DOHH2 (cell line): ENCODE results near the gene ZNF385C.

Experiments used
- H3F3A ChIP-seq: fragments of 200-600 bp; sonication (generic), shearing (Covaris generic); 2 replicates; pipeline ENCODE4 v1.6.0; 2016; ENCODE audit warnings: antibody characterized with exemption, mild to moderate bottlenecking; ENCODE audit not compliant: control insufficient read depth, insufficient read depth
- H3K27ac ChIP-seq: fragments of 200-600 bp; sonication (generic); 2 replicates; pipeline ENCODE4 v1.5.1; 2014; ENCODE audit warnings: low read depth, mild to moderate bottlenecking, low read length, moderate library complexity
- H3K27me3 ChIP-seq: fragments of 200-600 bp; sonication (generic); 2 replicates; pipeline ENCODE4 v1.6.1; 2014; ENCODE audit warnings: mild to moderate bottlenecking, low read length, mixed read lengths; ENCODE audit not compliant: control insufficient read depth
- H3K36me3 ChIP-seq: fragments of 200-600 bp; sonication (generic); 2 replicates; pipeline ENCODE4 v1.6.1; 2014; ENCODE audit warnings: mild to moderate bottlenecking, low read length, moderate library complexity, mixed read lengths; ENCODE audit not compliant: control insufficient read depth
- H3K4me1 ChIP-seq: fragments of 200-600 bp; sonication (generic); 2 replicates; pipeline ENCODE4 v1.6.1; 2014; ENCODE audit warnings: mild to moderate bottlenecking, low read length, mixed read lengths; ENCODE audit not compliant: control insufficient read depth
- H3K4me2 ChIP-seq: fragments of 200-600 bp; sonication (generic); 2 replicates; pipeline ENCODE4 v1.6.0; 2014; ENCODE audit warnings: mild to moderate bottlenecking, low read length, moderate library complexity
- H3K4me3 ChIP-seq: fragments of 200-600 bp; sonication (generic); 2 replicates; pipeline ENCODE4 v1.5.1; 2014; ENCODE audit warnings: mild to moderate bottlenecking, low read length, mixed read lengths
- H3K79me2 ChIP-seq: fragments of 200-600 bp; sonication (generic); 2 replicates; pipeline ENCODE4 v1.6.1; 2014; ENCODE audit warnings: mild to moderate bottlenecking, low read length, mixed read lengths; ENCODE audit not compliant: control insufficient read depth
- H3K9me2 ChIP-seq: fragments of 200-600 bp; sonication (generic); replicated peaks from 2 replicates; pipeline ENCODE4 v1.6.1; 2014; ENCODE audit warnings: mild to moderate bottlenecking, low read length, mixed read lengths; ENCODE audit not compliant: control insufficient read depth
- H3K9me3 ChIP-seq: fragments of 200-600 bp; sonication (generic); 2 replicates; pipeline ENCODE4 v1.6.1; 2014; ENCODE audit warnings: antibody characterized with exemption, low read length, mixed read lengths; ENCODE audit not compliant: control insufficient read depth, insufficient read depth
- H4K20me1 ChIP-seq: fragments of 200-600 bp; sonication (generic); 2 replicates; pipeline ENCODE4 v1.6.0; 2014; ENCODE audit warnings: low read depth, mild to moderate bottlenecking, antibody characterized with exemption, low read length, moderate library complexity; ENCODE audit not compliant: control insufficient read depth, insufficient read depth
- CTCF ChIP-seq: fragments of 200-600 bp; sonication (generic); IDR thresholded peaks from one replicate; pipeline ENCODE4 v1.5.1; 2014; ENCODE audit warnings: antibody characterized with exemption, mild to moderate bottlenecking, low read depth, low read length; ENCODE audit not compliant: poor library complexity, severe bottlenecking
- EZH2phosphoT487 ChIP-seq: fragments of 200-600 bp; sonication (generic); IDR thresholded peaks from 2 replicates; pipeline ENCODE4 v1.6.1; 2017; ENCODE audit warnings: borderline replicate concordance, mild to moderate bottlenecking, antibody characterized with exemption, low read length, moderate library complexity, mixed read lengths

The ZNF385C gene

GRCh38 chr17:41989702-41990419 is 108.4 kb downstream of the ZNF385C start:
- Histone ChIP-seq H3K4me3 (no peak overlapping the region), H3K36me3 (peaks cover 93% of the 10 kb centered on the region), H3K9me3 (no peaks in the 10 kb centered on the region), H3K4me1 (peaks cover 12% of the 10 kb centered on the region), H3K79me2 (no peaks in the 10 kb centered on the region), H3K27ac (no peak overlapping the region), H3K27me3 (no peaks in the 10 kb centered on the region), H4K20me1 (no peaks in the 10 kb centered on the region; the same call in 1 of the 2 replicates), H3K4me2 (no peak overlapping the region), H3F3A (0 out of 2 replicates have a peak, but pooled peaks cover 3% of the 10 kb centered on the region), H3K9me2 (no peaks in the 10 kb centered on the region)
- TF ChIP-seq EZH2phosphoT487 (no peak), CTCF (no peak)

- no peaks in the 10 kb centered on the region for H4K20me1 ChIP-seq
- H3K27ac ChIP-seq: no peak overlapping the region
- no peak overlapping the region for H3K4me2 ChIP-seq
- H3K9me3 ChIP-seq: no peaks in the 10 kb centered on the region
- TF ChIP-seq EZH2phosphoT487 (no peak), CTCF (no peak)
- peaks cover 27% of the 10 kb centered on the region for H3K4me1 ChIP-seq
- no peaks in the 10 kb centered on the region; the same call in 1 of the 2 replicates for H3K79me2 ChIP-seq
- H3K27me3 ChIP-seq: no peaks in the 10 kb centered on the region
- peaks cover 92% of the 10 kb centered on the region for H3K36me3 ChIP-seq
- no peaks in the 10 kb centered on the region for H3K9me2 ChIP-seq
- 0 out of 2 replicates have a peak, but pooled peaks cover 5% of the 10 kb centered on the region for H3F3A ChIP-seq
- no peak overlapping the region for H3K4me3 ChIP-seq
Measured at GRCh38 chr17:41988418-41988817, 109.9 kb downstream of the ZNF385C start.

GRCh38 chr17:41987642-41988041 is 110.6 kb downstream of the ZNF385C start:
- H3K27ac ChIP-seq: no peak overlapping the region
- H4K20me1 ChIP-seq: no peaks in the 10 kb centered on the region

More at GRCh38 chr17:41987642-41988041, 110.6 kb downstream of the ZNF385C start:
- Histone ChIP-seq H3K4me3 (no peak overlapping the region), H3K79me2 (no peaks in the 10 kb centered on the region; the same call in 1 of the 2 replicates), H3K9me3 (no peaks in the 10 kb centered on the region), H3K36me3 (peaks cover 91% of the 10 kb centered on the region), H3F3A (0 out of 2 replicates have a peak, but pooled peaks cover 5% of the 10 kb centered on the region), H3K9me2 (no peaks in the 10 kb centered on the region), H3K4me1 (peaks cover 29% of the 10 kb centered on the region), H3K4me2 (no peak overlapping the region), H3K27me3 (no peaks in the 10 kb centered on the region)
- TF ChIP-seq CTCF (no peak), EZH2phosphoT487 (no peak)
